ENCODE data around the gene TMEM94. TPM values are rescaled to one million over a fixed set of nuclear protein-coding genes. Genes with fewer than 3 reads are reported as not detected.

The TMEM94 gene
- total and polyA plus RNA-seq, 8 donors: 16.6 to 466 (median 56.5) TPM

DNA sequence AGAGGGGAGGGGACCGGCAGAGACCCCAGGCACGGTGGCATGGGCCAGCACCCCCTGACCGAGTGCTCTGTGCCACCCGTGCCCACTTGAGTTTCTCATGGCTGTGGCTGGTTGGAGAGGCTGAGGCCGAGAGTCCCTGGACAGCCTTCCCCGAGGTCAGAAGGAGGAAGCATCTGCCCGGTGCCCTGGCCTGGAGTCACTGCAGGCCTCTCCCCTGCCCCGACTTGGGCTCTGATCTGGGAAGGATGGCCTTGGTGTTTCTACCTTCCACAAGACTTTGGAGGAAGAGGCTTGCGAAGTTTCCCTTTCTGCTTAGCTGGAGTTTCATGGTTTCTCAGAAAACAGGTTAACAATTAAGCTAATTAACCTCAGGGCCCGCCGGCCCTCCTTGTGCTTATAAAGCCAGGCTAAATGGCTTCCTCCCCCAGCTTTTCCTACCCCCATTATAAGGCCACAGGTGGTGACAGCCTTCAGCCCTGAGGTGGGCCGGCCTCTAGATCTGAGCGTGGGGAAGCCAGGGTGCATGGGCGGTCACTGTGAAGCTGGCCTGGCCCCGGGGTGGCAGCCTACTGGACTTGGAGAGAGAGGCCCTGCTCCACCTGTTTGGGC, 86.4 kb downstream of the TMEM94 start:
- H3K27me3 ChIP-seq: no peaks in the 10 kb centered on the region
- H3K36me3 ChIP-seq: peaks cover 0 to 20% (median 3%) of the 10 kb centered on the region in 4 donors
- H3K9me3 ChIP-seq: no peaks in the 10 kb centered on the region
- no peak overlapping the region for H3K4me3 ChIP-seq
- peaks cover 26 to 86% (median 60%) of the 10 kb centered on the region in 4 donors for H3K4me1 ChIP-seq
- intact Hi-C loops (cut with DNase I; ENCODE audit: low total_unique reads): no loop called here
- peak overlapping the region; percentile 26 to 69 (median 55) for H3K27ac ChIP-seq
- no peak for DNase-seq
- TF ChIP-seq POLR2A (IDR thresholded peaks at IDR 0.05) (no peak), POLR2AphosphoS5 (IDR thresholded peaks at IDR 0.05) (no peak)
- TF ChIP-seq, protein P1, sequence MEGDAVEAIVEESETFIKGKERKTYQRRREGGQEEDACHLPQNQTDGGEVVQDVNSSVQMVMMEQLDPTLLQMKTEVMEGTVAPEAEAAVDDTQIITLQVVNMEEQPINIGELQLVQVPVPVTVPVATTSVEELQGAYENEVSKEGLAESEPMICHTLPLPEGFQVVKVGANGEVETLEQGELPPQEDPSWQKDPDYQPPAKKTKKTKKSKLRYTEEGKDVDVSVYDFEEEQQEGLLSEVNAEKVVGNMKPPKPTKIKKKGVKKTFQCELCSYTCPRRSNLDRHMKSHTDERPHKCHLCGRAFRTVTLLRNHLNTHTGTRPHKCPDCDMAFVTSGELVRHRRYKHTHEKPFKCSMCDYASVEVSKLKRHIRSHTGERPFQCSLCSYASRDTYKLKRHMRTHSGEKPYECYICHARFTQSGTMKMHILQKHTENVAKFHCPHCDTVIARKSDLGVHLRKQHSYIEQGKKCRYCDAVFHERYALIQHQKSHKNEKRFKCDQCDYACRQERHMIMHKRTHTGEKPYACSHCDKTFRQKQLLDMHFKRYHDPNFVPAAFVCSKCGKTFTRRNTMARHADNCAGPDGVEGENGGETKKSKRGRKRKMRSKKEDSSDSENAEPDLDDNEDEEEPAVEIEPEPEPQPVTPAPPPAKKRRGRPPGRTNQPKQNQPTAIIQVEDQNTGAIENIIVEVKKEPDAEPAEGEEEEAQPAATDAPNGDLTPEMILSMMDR (IDR thresholded peaks at IDR 0.05): no peak
- WGBS, 5 donors: 45 to 76% (median 52%) methylated on average over 14 to 15 of the region's 15 CpGs

DNA sequence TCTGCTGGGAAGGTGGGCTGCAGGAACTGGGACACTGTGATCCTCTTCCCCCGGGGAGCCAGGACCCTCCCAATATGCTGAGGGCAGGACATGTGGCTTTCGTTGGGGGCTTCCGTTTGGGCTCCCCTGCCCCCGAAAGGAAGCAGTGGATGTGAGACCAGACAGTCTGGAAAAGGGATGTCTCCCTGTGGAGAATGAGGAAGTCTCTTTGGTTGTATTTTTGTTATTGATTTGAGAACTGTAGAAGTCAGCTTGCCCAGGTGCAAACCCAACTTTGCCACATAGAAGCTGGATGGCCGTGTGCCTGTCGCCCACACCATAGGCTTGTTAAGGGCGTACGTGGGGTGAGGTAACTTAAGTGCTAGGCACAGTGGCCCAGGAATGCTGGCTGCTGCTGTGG, 87.8 kb downstream of the TMEM94 start:
- WGBS, 5 donors: 73 to 84% (median 81%) methylated on average over 7 to 8 of the region's 8 CpGs
- no peak for DNase-seq
- Histone ChIP-seq H3K4me3 (no peak overlapping the region), H3K27me3 (no peaks in the 10 kb centered on the region), H3K36me3 (peaks cover 0 to 20% (median 3%) of the 10 kb centered on the region in 4 donors), H3K4me1 (peaks cover 34 to 88% (median 69%) of the 10 kb centered on the region in 4 donors), H3K27ac (peak overlapping the region in 4 of 5 donors; percentile 4 to 69 (median 53)), H3K9me3 (no peaks in the 10 kb centered on the region)
- TF ChIP-seq EP300 (IDR thresholded peaks at IDR 0.05) (no peak), POLR2AphosphoS5 (IDR thresholded peaks at IDR 0.05) (no peak), POLR2A (IDR thresholded peaks at IDR 0.05) (no peak)
- TF ChIP-seq, protein P1 (IDR thresholded peaks at IDR 0.05): no peak
- intact Hi-C loops (cut with DNase I; ENCODE audit: low total_unique reads): no loop called here

DNA sequence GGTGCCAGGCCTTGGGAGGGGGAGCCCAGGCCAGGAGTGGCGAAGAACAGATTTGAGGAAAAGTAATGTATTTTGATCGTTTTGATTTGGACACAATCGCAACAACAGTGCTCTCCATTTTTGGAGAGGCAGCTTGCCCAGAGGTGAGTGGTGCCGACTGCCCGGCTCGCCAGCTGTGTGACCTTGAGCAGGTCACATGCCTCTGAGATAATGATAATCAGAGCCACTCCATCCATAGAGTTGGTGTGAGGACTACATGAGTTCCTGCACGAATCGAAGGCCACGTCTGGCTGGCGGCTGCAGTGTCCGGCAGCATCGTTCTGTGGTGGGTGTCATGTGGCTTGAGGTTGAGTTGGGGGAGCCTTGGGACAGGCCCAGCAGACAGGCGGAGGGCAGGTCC, 89.7 kb downstream of the TMEM94 start:
- H3K4me3 ChIP-seq: no peak overlapping the region
- H3K4me1 ChIP-seq: peaks cover 35 to 75% (median 57%) of the 10 kb centered on the region in 4 donors
- no peaks in the 10 kb centered on the region for H3K27me3 ChIP-seq
- peak overlapping the region in 2 of 5 donors; percentile 50 to 53 for H3K27ac ChIP-seq
- peaks cover 0 to 11% (median 3%) of the 10 kb centered on the region in 4 donors for H3K36me3 ChIP-seq
- no peak for DNase-seq
- WGBS, 5 donors: 55 to 82% (median 59%) methylated on average over 10 to 13 of the region's 13 CpGs
- H3K9me3 ChIP-seq: no peaks in the 10 kb centered on the region
- intact Hi-C loops (cut with DNase I; ENCODE audit: low total_unique reads): no loop called here
- TF ChIP-seq POLR2AphosphoS5 (IDR thresholded peaks at IDR 0.05) (no peak), EP300 (IDR thresholded peaks at IDR 0.05) (no peak), POLR2A (IDR thresholded peaks at IDR 0.05) (no peak)
- TF ChIP-seq, protein P1 (IDR thresholded peaks at IDR 0.05): no peak

DNA sequence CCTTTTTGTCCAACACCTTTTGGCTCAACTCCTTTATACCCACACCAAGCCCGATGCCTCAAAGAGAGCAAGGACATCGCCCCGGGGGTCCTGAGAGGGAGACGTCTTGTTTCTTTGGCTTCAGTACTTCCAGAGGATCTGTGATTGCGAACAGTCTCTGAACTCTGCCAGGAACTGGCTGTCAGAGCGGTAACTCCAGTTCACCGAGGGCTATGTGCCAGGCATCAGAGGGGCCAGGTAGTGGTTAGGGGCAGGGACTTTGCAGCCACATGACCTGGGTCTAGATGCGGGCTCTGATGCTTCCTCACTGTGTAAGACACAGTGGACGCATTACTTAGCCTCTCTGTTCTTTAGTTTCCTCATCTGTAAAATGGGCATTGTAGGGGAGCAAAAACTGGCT, 90.7 kb downstream of the TMEM94 start:
- intact Hi-C loops (cut with DNase I; ENCODE audit: low total_unique reads): no loop called here
- DNase-seq: peak in 1 of 2 donors; percentile 70
- H3K4me1 ChIP-seq: peaks cover 30 to 77% (median 53%) of the 10 kb centered on the region in 4 donors
- H3K27ac ChIP-seq: peak overlapping the region; percentile 33 to 96 (median 90)
- 43 to 62% (median 50%) methylated on average over 9 of the region's 9 CpGs for WGBS, 5 donors
- no peaks in the 10 kb centered on the region for H3K9me3 ChIP-seq
- TF ChIP-seq POLR2AphosphoS5 (IDR thresholded peaks at IDR 0.05) (no peak), EP300 (IDR thresholded peaks at IDR 0.05) (no peak), POLR2A (IDR thresholded peaks at IDR 0.05) (no peak)
- TF ChIP-seq, protein P1 (IDR thresholded peaks at IDR 0.05): no peak
- no peak overlapping the region for H3K4me3 ChIP-seq
- H3K36me3 ChIP-seq: peaks cover 0 to 11% (median 3%) of the 10 kb centered on the region in 4 donors
- no peaks in the 10 kb centered on the region for H3K27me3 ChIP-seq
